ENCODE data around the gene FGA.

FGA gene
- 0 reads per million in 2 donors for total RNA-seq

- DNase-seq = no peak
Measured at GRCh38 chr4:154590329-154591006, at the start of gene FGA. Gene FGA, minus strand, starts transcription at chr4:154590742. Its CDS starts 55 bp downstream, at chr4:154590687.

- no peak for DNase-seq
Measured at GRCh38 chr4:154634058-154634457, 43.5 kb upstream of the FGA start.

- no peak for DNase-seq
Measured at GRCh38 chr4:154631828-154632227, 41.3 kb upstream of the FGA start.

- DNase-seq = no peak
Measured at GRCh38 chr4:154630324-154630723, 39.8 kb upstream of the FGA start.

GRCh38 chr4:154626793-154627484, 36.4 kb upstream of the FGA start:
- peak in 2 of 5 experiments; percentile 1 to 46 for DNase-seq

GRCh38 chr4:154625971-154626370, 35.4 kb upstream of the FGA start:
- DNase-seq = no peak

GRCh38 chr4:154623995-154624394, 33.5 kb upstream of the FGA start:
- DNase-seq = no peak

- no peak for DNase-seq
Measured at GRCh38 chr4:154623436-154623835, 32.9 kb upstream of the FGA start.

- peak in 2 of 5 experiments; percentile 3 to 42 for DNase-seq
Measured at GRCh38 chr4:154622598-154622997, 32.1 kb upstream of the FGA start.

GRCh38 chr4:154620111-154620510, 29.6 kb upstream of the FGA start:
- DNase-seq = no peak

- peak in 3 of 5 experiments; percentile 2 to 58 (median 10) for DNase-seq
Measured at GRCh38 chr4:154618708-154619315, 28.3 kb upstream of the FGA start.

- DNase-seq = no peak
Measured at GRCh38 chr4:154617820-154618317, 27.3 kb upstream of the FGA start.

GRCh38 chr4:154616731-154617130, 26.2 kb upstream of the FGA start:
- peak in 1 of 5 experiments; percentile 31 for DNase-seq

- no peak for DNase-seq
Measured at GRCh38 chr4:154616287-154616686, 25.7 kb upstream of the FGA start.

- DNase-seq = no peak
Measured at GRCh38 chr4:154615211-154615610, 24.7 kb upstream of the FGA start.

- DNase-seq = no peak
Measured at GRCh38 chr4:154614306-154614705, 23.8 kb upstream of the FGA start.

- no peak for DNase-seq
Measured at GRCh38 chr4:154612472-154613414, 22.2 kb upstream of the FGA start, which contains the start of gene FGG. Gene FGG, minus strand, starts transcription at chr4:154612656. Its CDS starts 47 bp downstream, at chr4:154612609.

- DNase-seq = no peak
Measured at GRCh38 chr4:154611833-154612232, 21.3 kb upstream of the FGA start.

GRCh38 chr4:154610582-154610981, 20.0 kb upstream of the FGA start:
- no peak for DNase-seq

- DNase-seq = no peak
Measured at GRCh38 chr4:154609532-154609931, 19.0 kb upstream of the FGA start.

- DNase-seq = no peak
Measured at GRCh38 chr4:154608361-154609252, 18.1 kb upstream of the FGA start.

Data from T-helper 2 cell (primary cell).